T-helper 1 cell treated with Interleukin-12 subunit alpha and Interleukin-12 subunit beta and Interleukin-4 antibody, amounts not matched to agents 30 ng/mL and 1 ng/mL, for 36 hours (primary cell): Measurements from ENCODE around the gene SPACA7. TPM values are rescaled to one million over a fixed set of nuclear protein-coding genes. Genes with fewer than 3 reads are reported as not detected.

Experiments used
- intact Hi-C: fragments of 100-400 bp; cut with micrococcal nuclease; formaldehyde crosslinking; loops from one replicate; pipeline ENCODE4 v1.15.1; 2024
- total RNA-seq: library from RNA; stranded (reverse); gene quantifications from 2 replicates; pipeline ENCODE4 v1.2.3, GENCODE V29; 2022

The SPACA7 gene
- total RNA-seq, 1 donor from 2014 or later: not detected

DNA sequence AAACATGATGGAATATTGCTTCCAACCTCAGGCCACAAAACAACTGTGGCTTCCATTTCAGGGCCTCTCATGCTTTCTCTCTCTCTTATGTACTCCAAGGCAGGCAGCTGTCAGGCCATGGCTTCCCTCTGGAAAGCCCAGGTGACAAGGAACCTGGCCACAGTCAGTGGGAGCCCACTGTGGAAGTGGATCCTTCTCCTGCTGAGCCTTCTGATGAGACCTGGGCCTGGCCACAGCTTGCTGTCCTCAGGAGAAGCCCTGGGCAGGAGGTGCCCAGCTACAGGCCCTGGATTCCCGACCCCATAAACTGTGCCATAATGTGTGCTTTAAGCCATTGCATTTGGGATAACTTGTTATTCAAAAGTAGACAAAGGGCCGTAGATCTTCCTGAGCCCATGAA lies 71.2 kb downstream of the SPACA7 start:
- intact Hi-C loops: no loop called here

DNA sequence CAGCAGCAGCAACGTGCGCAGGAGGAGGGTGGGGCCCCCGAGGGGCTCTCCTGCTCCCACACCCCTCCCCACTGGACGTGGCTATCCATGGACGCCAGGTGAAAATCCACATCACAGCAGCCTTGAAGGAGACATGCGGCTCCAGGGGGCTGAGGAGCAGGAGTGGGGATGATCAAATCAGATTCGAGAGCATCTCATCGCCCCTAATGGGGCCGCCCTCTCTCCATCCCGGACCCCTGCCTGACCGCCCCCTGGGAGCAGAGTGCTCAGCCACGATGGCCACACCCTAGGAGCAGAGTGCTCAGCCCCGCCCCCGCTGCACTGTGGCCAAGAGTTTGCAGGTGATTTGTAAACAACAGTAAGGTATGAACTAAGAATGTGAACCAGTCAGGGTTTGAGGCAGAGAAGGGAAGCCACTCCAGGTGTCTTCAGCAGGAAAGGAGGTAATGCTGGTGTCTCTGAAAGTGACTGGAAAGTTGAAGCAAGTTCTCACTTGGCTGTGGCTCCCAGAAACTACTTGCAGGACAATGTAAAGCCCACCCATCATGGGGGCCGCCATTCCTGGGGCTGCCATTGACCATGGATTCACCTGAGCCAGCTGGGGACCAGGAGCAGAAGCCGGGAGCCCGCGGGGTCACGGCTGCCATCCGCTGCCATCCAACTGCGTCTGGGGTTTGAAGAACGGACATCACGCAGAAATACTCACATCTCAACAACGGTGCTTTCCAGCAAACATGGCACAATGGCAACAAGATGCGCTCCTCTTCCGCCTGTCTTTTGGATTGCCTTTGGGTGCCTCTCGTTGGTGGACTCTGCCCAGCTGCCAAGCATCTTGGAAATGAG lies 71.8 kb downstream of the SPACA7 start:
- intact Hi-C loops: no loop called here

DNA sequence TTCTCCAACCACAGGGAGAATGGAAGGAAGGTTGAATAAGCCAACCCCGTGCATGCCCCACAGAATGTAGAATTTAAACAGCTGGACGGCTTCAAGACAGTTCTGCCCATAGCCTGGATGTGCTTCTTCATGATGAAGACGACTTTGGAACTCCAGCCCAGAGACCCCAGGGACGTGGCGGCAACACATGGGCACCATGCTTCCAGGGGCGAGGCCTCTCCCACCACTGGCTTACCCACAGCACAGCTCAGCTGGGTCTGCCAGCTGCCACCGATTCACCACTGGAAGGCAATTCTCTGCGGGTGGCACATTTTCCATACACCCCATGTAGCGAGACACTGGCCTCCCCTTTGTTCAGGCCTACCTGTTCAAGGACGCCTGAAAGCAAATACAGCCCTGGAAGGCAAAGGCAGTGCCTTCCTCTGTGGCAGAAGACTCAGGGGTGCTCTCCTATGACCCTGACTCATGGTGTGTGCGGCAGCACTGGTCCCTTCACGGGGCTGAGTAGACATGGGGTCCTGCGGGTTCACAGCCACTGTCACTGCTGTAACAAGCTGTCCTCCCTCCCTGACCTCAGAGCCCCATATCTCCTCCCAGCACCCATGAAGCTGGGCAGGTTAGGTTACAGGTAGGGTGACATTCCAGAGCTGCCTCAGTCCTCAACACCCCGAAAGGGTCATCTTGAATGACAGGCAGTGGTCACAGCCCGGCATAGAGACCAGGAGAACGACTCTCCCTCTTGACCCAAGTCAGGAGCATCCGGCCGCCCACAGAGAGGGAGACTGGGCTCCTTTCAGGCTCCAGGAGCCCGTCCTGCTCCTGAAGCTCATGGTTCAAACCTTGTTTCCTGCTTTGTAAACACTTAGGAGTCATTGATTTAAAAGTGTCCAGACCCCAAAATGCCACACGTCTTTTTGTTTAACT lies 72.7 kb downstream of the SPACA7 start:
- intact Hi-C loops: no loop called here

DNA sequence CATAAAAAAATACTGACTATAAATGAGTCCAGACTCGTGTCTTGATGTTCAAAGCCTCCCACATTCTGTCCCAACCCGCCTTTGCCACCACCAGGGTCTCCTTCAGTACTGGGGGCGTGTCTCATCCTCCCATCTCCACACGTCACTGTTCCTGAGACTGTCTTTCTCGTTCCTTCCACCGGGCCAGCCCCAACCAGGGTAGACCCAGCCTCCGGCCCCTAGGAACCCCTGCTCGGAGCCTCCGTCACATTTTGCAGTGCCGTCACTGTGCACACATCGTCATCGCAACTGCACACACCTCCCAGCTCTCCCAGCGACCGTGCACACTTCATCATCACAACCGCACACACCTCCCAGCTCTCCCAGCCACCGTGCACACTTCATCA lies 73.4 kb downstream of the SPACA7 start:
- intact Hi-C loops: no loop called here

DNA sequence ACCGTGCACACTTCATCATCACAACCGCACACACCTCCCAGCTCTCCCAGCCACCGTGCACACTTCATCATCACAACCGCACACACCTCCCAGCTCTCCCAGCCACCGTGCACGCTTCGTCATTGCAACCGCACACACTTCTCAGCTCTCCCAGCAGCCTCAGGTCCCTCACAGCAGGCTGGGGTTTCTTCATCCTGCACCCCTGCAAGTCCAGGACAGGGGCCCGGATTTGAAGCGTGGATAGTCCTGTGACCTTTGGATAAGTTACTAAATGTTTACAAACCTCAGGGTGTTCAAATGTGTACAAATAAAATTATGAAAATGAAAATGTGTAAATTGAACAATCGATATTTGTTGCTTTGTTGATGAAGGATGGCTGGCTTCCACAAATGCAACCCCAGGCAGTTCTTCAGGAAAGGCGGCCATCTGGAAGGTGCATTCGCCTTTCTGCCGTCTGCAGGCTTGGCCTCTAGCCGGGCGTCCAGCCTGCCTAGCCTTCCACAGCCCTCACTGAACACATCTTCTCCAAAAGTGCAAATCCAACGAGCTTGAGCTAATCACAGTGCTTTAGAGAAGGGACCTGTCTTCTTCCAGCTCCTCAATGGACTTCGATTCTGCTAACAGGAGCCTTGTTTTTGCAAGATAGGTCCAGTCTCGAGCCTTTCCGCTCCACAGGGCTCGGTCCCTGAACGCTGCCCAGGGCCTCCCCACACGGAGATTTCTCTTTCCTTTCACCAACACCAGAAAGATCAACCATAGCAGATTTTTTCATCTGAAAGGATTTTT lies 74.2 kb downstream of the SPACA7 start:
- intact Hi-C loops: no loop called here

DNA sequence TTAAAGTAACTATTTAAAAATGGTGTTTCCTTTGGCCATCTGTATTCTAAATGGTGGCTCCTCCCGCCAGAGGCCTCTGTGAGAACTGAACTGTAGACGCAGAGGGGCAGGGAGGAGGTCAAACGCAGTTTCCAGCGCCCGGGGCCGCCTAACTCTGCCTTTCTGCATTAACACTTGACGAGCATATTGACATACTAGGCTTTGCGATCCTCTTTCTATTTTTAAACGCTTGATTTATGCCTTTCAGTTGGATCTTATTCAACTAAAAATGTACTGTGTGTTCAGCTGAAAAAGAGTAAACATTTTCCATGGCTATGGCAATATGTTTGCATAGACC lies 74.7 kb downstream of the SPACA7 start:
- intact Hi-C loops: no loop called here

DNA sequence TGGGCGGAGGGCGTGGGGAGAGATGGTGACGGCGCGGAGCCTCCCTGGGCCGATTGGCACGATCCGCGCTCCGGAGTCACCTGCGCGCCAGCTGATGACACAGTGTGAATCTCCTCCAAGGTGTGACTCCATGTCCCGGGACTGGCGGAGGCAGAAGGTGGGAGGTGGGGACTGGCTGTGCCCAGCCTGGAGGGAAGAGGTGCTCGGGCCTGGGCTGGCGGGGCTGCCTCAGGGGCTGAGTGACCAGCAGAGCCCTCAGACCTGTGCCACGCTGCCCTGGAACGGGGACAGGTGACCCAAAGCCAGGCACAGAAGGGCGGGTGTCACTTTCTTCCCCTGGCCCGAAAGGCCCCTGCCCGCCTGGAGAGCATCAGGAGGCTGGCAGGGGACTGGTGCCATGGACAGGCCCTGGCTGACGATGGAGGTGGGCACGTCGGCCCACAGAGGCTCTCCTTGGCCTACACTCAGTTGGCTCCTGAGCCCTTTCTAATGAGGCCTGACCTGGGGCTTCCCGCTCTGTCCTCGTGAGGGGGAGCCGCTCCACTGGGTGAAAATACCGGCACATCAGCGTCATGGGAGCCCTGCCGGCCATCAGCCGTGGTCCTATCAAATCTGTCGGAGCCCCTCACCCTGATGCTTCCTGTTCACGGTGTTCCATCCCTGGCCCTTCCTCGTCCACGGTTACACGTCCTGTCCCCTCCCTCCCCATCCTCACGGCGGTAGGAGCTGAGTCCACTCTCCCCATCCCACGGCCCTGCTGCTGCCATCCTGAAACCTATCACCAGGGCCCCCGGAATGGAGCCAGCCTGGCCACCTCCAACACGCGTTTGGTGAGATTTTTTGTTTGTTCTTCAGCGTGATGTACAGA lies 75.6 kb downstream of the SPACA7 start:
- intact Hi-C loops: no loop called here

DNA sequence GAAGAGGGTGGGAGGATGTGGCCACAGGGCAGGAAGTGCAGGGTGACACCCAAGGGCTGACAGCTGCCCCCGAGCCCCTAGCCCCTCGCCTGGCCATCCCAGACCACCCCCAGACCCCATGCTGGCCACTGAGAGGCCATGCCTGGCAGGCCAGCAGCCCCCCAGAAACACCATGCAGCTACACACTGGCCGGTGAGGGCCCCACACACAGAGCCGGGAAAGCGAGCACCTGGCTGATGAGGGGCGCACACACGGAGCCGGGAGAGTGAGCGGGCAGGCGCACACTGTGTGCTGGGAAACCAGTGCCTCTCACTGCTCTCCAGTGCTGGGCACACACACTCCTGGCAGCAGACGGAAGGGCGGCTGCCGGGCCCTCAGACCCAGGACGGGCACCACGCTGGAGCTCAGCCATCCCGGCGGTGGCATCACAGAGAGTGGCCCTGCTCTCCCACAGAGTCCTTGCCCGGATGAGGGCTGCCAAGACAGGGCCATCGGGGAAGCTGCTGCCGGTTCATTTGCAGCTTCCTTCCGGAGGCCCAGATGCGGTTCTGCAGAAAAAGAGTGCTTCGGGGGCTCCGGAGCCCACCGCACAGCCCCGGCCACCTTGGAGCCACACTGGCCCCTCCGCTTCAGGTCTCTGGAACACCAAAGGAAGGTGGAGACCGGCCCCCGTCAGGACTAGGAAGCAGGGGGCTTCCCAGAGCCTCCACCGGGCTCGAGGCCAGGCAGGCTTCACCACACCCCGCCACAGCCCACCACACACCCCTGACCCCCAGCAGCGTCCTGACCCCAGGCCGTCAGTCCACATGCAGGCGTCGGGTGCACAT lies 76.4 kb downstream of the SPACA7 start:
- intact Hi-C loops: no loop called here

DNA sequence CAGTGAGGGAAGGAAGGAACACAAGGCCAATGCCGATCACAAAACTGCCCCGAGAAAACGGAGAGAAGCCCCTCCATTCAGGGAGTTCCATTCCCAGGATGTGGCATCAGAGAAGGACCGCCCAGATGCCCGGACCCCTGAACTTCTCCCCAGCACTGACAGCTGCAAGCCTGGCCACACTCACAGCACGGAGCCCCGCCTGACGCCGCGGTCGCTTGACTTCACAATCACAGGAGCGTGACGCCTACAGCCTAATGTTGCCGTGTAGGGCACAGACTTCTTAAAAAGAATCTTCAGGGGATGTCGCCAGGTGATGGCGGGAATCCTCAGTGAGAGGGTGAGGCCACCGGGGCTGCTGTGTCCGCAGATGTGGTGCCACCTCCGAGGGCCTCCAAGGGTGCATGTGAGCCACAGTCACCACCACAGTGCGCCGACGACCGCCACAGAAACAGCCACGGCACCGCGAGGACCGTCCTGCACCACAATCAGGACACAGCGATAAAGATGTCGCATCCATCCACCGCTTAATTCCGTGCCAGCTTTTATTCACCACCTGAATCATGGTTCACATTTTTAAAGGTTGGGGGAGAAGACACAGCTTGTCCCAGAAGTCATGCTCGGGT lies 77.2 kb downstream of the SPACA7 start:
- intact Hi-C loops: no loop called here

DNA sequence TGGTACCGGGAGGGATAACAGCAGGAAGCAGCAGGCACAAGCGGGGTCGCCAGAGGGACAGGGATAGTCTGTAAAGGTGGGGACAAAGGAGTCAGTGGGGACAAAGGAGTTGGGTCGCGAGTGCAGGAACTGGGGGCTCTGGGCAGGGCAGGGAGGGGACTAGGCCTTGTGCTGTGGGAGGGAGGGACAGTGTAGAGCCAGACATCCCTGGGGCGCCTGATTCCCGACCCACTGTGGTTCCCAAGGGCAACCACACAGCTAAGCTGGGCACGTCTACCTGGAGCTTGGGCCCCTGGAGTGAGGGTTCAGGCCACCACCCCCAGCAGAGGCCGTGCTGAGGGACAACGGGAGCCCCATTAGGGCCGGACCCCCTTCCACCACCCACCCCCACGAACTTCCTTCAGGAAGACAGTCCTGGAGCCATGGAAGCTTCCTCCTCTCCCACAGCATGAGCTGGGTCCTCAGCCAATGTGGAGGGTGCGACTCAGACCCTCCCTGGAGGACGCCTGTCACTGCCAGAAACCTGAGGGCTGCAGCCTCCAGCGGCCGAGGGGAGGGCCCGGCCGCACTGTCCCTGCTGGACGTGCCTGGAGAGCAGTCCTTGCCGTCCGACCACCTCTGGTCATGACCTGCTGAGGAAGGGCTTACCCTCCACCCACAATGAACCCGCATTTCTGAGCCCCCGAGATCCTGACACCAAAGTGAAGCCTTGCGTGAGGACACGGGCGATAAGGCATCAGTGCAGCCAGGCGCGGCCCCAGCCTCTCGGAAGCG lies 77.9 kb downstream of the SPACA7 start:
- intact Hi-C loops: no loop called here

DNA sequence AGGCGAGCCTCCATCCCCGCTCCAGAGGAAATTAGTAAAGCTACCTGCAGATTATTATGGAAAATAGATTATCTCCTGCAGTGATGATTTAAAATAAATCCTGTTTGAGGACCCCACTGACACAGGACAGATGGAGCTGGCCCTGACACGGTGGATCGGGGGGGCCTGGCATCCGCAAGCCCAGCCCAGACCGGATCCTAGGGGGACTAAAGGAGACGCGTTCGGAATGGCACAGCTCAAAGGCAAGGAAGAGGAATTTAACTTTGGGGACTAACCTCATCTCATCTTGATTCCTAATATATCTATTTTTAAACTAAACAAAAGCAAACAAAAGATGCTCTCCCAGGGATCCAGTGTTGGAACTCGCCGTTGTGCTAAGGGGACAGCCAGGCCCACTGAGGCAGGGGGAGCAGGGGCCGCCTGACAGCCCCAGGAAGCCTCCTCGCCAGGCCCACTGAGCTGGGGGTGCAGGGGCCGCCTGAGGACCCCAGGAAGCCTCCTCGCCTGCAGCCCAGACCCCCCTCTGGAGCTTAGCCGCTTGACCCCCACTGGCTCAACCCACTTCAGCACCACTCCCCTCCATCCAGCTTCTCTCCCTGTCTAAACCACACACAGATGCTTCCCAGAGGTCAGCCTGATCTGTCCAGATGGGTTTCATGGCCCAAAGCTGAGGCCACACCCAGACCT lies 78.6 kb downstream of the SPACA7 start:
- intact Hi-C loops: no loop called here

DNA sequence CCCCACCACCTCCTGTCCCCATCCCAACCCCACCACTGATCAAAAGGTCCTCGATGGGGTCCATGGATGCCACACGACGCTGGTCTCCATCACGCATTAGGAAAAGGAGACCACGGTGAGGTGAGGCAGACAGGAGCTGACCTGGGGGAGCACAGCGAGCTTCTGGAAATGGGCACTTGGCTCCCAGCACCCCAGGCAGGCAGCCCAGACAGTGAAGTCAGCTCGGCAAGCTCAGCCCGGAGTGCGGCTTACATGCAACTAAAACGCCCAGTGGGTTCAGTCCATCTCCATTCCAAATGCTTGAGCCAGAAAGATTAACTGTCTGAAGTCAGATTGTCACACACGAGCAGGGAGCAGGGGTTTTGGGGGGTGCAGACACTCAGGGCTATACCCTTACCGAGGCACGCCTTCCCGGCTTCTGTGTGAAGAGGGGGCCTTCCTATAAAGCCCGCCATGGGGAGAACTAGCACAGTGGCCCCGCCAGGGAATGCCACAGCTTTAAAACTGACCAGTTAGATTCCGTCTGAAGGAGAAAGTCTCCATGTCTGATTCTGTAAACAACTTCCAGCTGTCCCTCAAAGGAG lies 79.4 kb downstream of the SPACA7 start:
- intact Hi-C loops: no loop called here

DNA sequence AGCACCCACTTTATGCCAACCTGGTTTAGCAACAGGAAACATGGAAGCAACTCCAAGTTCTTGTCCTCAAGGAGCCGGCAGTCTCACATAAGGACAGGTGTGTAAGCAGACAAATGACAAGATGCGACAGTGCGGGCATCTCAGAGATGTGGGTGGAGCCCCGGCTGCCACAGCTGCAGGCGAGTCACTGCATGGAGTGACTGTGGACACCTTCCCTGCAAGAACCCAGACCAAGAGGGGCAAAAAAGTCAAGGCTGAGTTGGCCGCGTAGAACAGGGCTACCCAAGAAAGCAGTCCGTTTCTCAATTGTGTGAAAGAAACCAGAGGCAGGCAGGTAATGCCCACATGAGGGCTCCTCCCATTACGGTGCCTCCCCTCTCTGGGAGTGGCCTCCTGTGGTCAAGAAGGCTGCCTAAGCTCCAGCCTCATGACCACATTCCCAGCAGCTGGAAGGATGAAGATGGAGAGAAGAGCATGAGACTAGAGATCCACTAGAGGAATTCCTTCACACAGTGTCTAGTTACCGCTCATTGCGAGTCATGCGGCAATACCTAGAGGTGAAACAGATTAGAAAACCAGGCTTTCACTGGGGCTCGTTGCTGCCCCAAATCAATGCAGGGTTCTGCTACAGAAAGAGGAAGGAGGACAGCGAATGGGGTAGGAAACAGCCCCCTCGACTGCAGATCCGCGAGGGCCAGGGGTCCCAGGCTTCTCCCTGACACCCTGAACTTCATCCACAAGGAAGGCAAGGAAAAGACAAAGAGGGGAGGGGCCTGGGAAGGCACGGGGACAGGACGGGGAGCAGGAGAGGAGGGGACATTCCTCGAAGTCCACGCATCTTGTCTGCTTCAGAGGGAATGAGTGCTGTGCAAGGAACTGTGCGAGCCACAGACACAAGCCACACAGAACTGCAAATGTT lies 80.2 kb downstream of the SPACA7 start:
- intact Hi-C loops: no loop called here

DNA sequence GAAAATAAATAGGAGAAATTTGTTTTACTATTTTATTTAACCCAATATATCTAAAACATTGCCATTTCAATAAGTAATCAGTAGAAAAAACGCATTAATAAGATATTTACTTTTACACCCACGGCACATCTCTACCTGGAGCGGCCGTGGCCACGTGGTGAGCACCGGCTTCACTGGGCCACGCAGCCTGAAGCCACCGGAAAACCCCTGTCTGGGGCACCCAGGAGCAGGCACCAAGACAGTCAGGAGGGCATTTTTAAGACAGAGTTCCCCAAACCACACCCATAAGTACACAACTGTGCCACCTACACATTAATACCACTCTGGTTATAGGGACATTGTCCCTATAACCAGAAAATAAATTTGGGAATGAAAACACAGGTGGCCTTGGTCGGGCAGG lies 80.9 kb downstream of the SPACA7 start:
- intact Hi-C loops: no loop called here

DNA sequence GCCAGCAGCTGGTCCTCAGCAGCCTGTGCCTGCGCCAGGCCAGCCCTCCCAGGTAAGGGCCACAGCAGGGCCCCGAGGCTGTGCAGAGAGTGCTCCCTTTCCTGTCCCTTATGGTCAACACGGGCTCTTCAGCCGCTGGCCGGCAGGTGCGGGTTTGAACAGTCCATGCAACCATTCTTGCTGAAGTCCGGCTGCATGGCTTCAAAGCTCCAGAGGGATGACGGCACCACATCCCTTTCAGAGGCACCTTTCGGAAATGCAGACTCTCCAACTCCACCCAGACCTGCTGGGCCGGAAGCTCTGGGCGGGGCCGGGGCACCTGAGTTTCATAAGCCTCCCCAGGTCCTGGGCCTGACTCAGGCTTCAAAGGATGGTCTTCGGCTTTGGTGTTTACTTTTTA lies 81.3 kb downstream of the SPACA7 start:
- intact Hi-C loops: no loop called here

DNA sequence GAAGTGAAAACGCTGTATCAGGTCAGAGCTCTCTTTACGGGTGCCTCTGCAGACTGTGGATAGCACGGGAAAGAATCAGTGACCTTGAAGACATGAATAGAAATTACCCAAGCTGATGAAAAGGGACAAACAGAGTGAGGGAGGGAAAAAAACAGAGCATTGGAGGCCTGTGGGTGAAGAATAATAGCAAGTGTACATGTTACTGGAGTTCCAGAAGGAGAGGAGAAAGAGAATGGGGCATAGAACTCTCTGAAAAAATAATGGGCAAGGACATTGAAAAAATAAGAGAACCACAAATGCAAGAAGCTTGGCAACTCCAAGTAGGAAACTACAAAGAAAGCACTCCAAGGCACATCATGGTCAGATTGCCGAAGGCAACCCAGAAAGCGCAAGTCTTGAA lies 86.3 kb downstream of the SPACA7 start:
- intact Hi-C loops: no loop called here

DNA sequence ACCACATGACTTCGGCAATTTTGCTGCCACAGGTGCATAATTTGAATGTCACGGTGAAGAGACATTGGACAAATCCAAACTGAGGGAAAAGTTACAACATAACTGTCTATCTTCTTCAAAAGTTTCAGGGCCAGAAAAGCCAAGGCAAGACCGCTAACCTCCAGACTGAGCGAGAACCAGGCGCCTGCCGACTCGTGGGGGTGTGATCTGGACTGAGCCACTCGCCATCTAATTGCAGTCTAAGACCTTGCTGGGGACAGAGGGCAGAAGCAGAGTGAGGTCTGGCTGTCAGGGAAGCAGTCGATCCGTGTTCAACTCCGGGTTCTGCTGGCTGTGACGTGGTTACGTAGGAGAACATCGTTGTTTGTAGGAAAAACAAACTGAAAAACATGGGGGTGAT lies 88.6 kb downstream of the SPACA7 start:
- intact Hi-C loops: no loop called here
